Measurements from ENCODE around the gene TAPT1. TPM values are rescaled to one million over a fixed set of nuclear protein-coding genes. Genes with fewer than 3 reads are reported as not detected.
A peak's percentile ranks its signal among the peaks of the same experiment; 100 is the strongest.

TAPT1 gene
- total and polyA plus RNA-seq, 9 of the 15 experiments (the other 6 are each of a cell fraction or from before 2014, with no cell fraction given): 1.6 to 36.7 (median 20.7) TPM

- FAIRE-seq (no peak), ATAC-seq (peak; percentile 62), DNase-seq (ENCODE audit: extremely low read depth in 1 of 4, low spot score in 3 of 4) (peak in 2 of 4 experiments; percentile 15 to 17)
- no peak overlapping the region for H3K27ac ChIP-seq (ENCODE audit: extremely low read depth, low read depth, low read length)
- intact Hi-C loops (cut with micrococcal nuclease) (no loop called here), in situ Hi-C loops (cut with MboI) (no loop called here)
- H3K4me2 ChIP-seq (ENCODE audit: insufficient read depth, low read length): no peak overlapping the region
- H3K27me3 ChIP-seq (ENCODE audit: control insufficient read depth in 2 of 2, insufficient read depth in 2 of 2, low read length in 2 of 2): no peaks in the 10 kb centered on the region
- no peaks in the 10 kb centered on the region for H3K79me2 ChIP-seq (ENCODE audit: control insufficient read depth, insufficient read depth, low read length)
- H3K4me3 ChIP-seq: no peak overlapping the region
- H3K36me3 ChIP-seq (ENCODE audit: control insufficient read depth, insufficient read depth, low read length): peaks cover 35% of the 10 kb centered on the region
- H3K9me3 ChIP-seq (replicated peaks; ENCODE audit: control insufficient read depth, insufficient read depth, low read depth, low read length): no peaks in the 10 kb centered on the region
- no peaks in the 10 kb centered on the region for H3K4me1 ChIP-seq (replicated peaks in 1 of 2; ENCODE audit: control insufficient read depth in 2 of 2, insufficient read depth in 2 of 2, low read length in 2 of 2)
- ChIA-PET CTCF (ENCODE audit: low intra/inter-chr PET ratio) (no interaction called here), POLR2A (interaction anchor here (0.7 kb wide), 1 partner anchor 16 kb away, joined by 3 read pairs; no protein-coding TSS in a partner anchor)
- WGBS (ENCODE audit: insufficient coverage, low coverage, missing lambda C conversion rate): 9% methylated on average over 3 of the region's 3 CpGs
- no TSS peak for BruUV-seq (replicated peaks)
- no peaks in the 10 kb centered on the region for H3K9me1 ChIP-seq (ENCODE audit: control insufficient read depth, insufficient read depth, low read length)
- TF ChIP-seq TAL1 (IDR thresholded peaks at IDR 0.05) (peak; percentile 52), DPF2 (IDR thresholded peaks at IDR 0.05) (0 out of 2 replicates have a peak, but pooled peaks have one; percentile 37), TCF3 (CRISPR knock-in tag; IDR thresholded peaks at IDR 0.05) (peak; percentile 67), NRF1 (conservative IDR thresholded peaks at IDR 0.05 in 1 of 2, IDR thresholded peaks at IDR 0.05 in 1 of 2) (no peak), MYBL2 (IDR thresholded peaks at IDR 0.05; ENCODE audit: low read depth) (no peak), MYBL2 (CRISPR knock-in tag; IDR thresholded peaks at IDR 0.05; ENCODE audit: borderline replicate concordance) (no peak), ARID1B (IDR thresholded peaks at IDR 0.05) (peak; percentile 62), MCM5 (IDR thresholded peaks at IDR 0.05; ENCODE audit: low read depth) (no peak), CBFA2T2 (conservative IDR thresholded peaks at IDR 0.05) (peak; percentile 47), CEBPG (CRISPR knock-in tag; IDR thresholded peaks at IDR 0.05) (no peak), CEBPG (tag; conservative IDR thresholded peaks at IDR 0.05 in 1 of 2, IDR thresholded peaks at IDR 0.05 in 1 of 2) (0 out of 4 replicates have a peak, but pooled peaks of 1 of the 2 experiments have one; percentile 28), KDM1A (IDR thresholded peaks at IDR 0.05) (peak; percentile 45 to 64; a peak in 3 of 4 replicates), FOSL1 (tag; conservative IDR thresholded peaks at IDR 0.05) (peak; percentile 28; the same call in 1 of the 2 replicates), TEAD4 (IDR thresholded peaks at IDR 0.05; ENCODE audit: low read length) (peak; percentile 66), TEAD4 (CRISPR knock-in tag; IDR thresholded peaks at IDR 0.05; ENCODE audit: borderline replicate concordance) (no peak), MEIS2 (IDR thresholded peaks at IDR 0.05; ENCODE audit: partially characterized antibody) (peak; percentile 8), CBFA2T3 (IDR thresholded peaks at IDR 0.05) (peak; percentile 67), ZNF830 (CRISPR knock-in tag; IDR thresholded peaks at IDR 0.05) (no peak)
- no peaks in the 10 kb centered on the region; the same call in 1 of the 2 replicates for H4K20me1 ChIP-seq (replicated peaks; ENCODE audit: control insufficient read depth, insufficient read depth, low read length)
- no peak overlapping the region for H2AFZ ChIP-seq (ENCODE audit: low read depth, low read length)
- H3K9ac ChIP-seq (ENCODE audit: insufficient read depth in 1 of 2, low read depth in 2 of 2, low read length in 2 of 2): no peak overlapping the region
These were observed 65.8 kb downstream of the TAPT1 start for GRCh38 chr4:16160457-16160856.

Measured in K562 (cell line).